Fibroblast of the aortic adventitia (primary cell): Measurements from ENCODE around the gene C11orf24. TPM values are rescaled to one million over a fixed set of nuclear protein-coding genes. Genes with fewer than 3 reads are reported as not detected.
"Not testable (repeated sequence)": the region's sequence is repeated elsewhere in the genome, so short reads cannot be mapped to it uniquely, and the experiment has no call there.

ENCODE experiments used
- DNase-seq: peaks from one replicate; pipeline ENCODE4 v3.0.0-alpha.2; 2010; ENCODE audit warnings: low read depth
- H3K4me3 ChIP-seq: 2 replicates; pipeline ENCODE4 v1.5.1; 2011; ENCODE audit warnings: low read depth, mild to moderate bottlenecking, control low read depth, low read length, moderate library complexity
- total RNA-seq: library from RNA; depleted of rRNA; stranded (reverse); fragments of >200 nt; gene quantifications from 2 replicates; pipeline ENCODE4 v1.2.3, GENCODE V29; 2012; ENCODE audit warnings: low replicate concordance
- TF ChIP-seq, protein P1 (sequence below): IDR thresholded peaks from 2 replicates; pipeline ENCODE4 v1.5.1; 2011; ENCODE audit warnings: mild to moderate bottlenecking, low read length, control low read depth, inconsistent platforms; ENCODE audit not compliant: insufficient read depth

Gene C11orf24
- total RNA-seq, 1 donor: 42.1 TPM

DNA sequence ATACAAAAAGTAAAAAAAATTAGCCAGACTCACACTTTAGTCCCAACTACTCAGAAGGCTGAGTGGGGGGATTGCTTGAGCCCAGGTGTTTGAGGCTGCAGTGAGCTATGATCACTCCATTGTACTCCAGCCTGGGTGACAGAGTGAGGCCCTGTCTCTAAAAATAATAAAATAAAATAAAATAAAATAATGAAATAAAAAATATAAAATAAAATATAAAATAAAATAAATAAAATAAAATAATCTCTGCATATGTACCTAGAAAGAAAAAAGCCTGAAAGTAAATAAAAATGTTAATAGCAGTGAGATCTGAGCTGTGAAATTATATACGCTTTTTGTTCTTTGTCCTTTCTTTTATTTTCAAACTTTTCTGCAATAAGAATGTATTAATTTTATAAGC is 23.5 kb upstream of the C11orf24 start:
- no peak for DNase-seq
- TF ChIP-seq, protein P1, sequence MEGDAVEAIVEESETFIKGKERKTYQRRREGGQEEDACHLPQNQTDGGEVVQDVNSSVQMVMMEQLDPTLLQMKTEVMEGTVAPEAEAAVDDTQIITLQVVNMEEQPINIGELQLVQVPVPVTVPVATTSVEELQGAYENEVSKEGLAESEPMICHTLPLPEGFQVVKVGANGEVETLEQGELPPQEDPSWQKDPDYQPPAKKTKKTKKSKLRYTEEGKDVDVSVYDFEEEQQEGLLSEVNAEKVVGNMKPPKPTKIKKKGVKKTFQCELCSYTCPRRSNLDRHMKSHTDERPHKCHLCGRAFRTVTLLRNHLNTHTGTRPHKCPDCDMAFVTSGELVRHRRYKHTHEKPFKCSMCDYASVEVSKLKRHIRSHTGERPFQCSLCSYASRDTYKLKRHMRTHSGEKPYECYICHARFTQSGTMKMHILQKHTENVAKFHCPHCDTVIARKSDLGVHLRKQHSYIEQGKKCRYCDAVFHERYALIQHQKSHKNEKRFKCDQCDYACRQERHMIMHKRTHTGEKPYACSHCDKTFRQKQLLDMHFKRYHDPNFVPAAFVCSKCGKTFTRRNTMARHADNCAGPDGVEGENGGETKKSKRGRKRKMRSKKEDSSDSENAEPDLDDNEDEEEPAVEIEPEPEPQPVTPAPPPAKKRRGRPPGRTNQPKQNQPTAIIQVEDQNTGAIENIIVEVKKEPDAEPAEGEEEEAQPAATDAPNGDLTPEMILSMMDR: no peak
- H3K4me3 ChIP-seq: no peak overlapping the region

DNA sequence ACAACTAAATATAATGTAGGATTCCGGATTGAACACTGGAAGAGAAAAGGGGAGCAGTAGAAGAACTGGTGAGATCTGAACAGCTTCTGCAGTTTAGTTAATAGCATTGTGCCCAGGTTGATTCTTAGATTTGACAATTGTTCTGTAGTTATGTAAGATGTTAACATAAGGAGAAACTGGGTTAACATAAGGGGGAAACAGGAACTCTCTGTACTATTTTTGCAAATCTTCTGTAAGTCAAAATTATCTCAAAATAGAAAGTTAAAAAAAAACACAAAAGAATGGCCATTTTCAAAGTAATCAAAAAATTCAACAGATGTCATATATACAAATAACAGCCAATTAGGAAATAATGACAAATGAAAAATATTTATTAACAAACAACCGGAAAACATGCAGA is 21.9 kb upstream of the C11orf24 start:
- no peak for DNase-seq
- H3K4me3 ChIP-seq: no peak overlapping the region
- TF ChIP-seq, protein P1: no peak

DNA sequence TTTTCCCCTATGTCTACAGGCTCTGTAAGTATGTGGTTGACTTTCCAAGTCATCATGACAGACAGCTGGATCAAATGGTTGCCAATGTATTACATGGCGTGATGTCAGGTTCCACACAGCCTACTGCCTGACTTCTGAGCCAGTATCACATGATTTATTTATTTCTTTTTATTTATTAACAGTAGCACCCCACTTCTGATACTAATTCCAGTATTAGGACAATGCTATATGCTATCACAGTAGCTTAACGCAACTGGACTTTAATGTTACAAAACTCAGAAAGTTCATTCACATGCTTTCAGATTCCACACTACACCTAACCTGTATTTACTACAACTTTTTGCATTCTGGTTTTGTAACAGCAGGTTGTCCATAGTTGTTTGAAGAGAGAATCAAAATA is 17.7 kb upstream of the C11orf24 start:
- TF ChIP-seq, protein P1: no peak
- DNase-seq: no peak
- H3K4me3 ChIP-seq: no peak overlapping the region

DNA sequence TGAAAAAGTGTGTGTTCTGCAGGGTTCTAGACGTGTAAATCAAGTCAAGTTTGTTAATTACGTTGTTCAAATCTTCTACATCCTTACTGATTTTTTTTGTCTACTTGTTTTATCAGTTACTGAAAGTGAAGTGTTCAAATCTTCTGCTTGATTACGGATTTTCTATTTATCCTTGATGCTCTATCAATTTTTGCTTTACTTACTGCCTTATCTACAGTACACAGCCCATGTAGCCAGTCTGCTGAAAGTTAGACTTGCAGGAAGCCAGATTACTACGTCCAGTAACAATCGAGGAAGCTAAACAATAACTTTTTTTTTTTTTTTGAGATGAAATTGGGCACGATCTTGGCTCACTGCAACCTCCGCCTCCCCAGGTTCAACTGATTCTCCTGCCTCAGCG is 15.6 kb upstream of the C11orf24 start:
- H3K4me3 ChIP-seq: no peak overlapping the region
- DNase-seq: no peak
- TF ChIP-seq, protein P1: no peak

DNA sequence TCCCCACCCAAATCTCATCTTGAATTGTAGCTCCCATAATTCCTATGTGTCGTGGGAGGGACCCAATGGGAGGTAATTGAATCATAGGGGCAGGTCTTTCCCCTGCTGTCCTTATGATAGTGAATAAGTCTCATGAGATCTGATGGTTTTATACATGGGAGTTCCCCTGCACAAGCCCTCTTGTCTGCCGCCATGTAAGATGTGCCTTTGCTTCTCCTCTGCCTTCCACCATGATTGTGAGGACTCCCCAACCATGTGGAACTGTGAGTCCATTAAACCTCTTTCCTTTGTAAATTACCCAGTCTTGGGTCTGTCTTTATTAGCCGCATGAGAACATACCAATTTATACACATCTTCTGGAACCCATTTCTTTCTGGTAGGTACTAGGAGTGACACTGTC is 12.8 kb upstream of the C11orf24 start:
- not testable (repeated sequence) for H3K4me3 ChIP-seq, DNase-seq

DNA sequence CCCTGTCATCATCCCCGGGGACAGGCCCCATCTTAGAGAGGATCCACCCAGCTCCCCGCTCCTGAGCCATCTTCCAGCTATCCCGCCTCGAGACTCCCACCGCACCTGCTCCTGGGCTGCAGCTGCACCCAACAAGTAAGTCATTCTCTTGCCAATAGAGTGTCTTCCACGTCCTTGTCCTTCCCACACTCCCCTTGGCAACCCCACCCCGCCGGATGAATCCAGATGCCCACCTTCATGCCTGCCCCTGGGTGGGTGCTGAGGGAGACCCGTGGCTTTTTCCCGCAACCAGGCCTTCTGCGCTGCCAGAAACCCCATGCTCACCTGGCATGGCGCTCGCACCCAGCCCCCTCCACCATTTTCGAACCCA is 11.1 kb upstream of the C11orf24 start:
- H3K4me3 ChIP-seq: no peak overlapping the region
- TF ChIP-seq, protein P1: no peak
- no peak for DNase-seq

DNA sequence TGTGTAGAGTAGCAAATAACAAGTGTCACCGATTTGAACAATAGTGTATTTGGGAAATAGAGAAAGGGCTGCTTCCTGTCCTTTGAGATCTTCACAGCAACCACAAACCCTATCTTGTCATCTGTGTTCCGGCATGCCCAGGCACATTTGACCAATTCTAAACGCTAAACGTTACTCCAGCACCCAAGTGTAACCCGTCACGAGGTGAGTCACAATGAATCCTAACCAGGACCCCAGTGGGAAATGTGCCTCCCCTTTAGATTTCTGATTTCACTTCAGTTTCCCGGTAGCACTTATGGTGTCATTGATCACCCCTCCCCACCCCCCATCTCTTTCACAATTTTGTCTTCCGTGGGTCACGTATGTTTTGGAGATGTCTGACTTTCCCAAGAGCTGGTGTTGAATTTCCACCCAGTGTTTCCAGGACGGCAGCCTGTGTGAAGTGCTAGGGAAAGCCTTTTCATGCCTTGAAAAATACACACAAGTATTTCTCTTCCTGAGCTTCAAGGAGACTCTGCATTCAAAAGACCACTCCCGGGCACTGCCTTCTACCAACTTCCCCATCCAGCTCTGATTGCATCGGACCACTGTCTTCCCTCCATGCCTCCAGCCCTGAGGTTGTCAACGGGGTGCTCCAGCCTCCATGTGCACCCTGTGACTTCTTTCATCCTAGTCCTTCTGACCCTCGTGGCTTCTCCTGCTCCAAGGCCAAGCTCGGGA is 10.5 kb upstream of the C11orf24 start:
- TF ChIP-seq, protein P1: no peak

More for the DNA sequence above, 10.5 kb upstream of the C11orf24 start:
- DNase-seq: no peak
- H3K4me3 ChIP-seq: no peak overlapping the region
